Stomach (tissue), 9 donors: ENCODE results near the gene EHMT1. TPM values are rescaled to one million over a fixed set of nuclear protein-coding genes. Genes with fewer than 3 reads are reported as not detected.

Source experiments
- DNase-seq, 2 donors: peaks; one replicate each; pipeline versions ENCODE4 v3.0.0 to v3.0.0-alpha.2; 2013 to 2019
- H3K27ac ChIP-seq, 5 donors: fragments of 200-600 bp in 4 of 5; sonication (generic) in 4 of 5; one replicate each; pipeline ENCODE4 v1.5.1; 2013 to 2019; ENCODE audit warnings: mild to moderate bottlenecking in 1 of 5, moderate library complexity in 1 of 5
- H3K27me3 ChIP-seq, 3 donors: fragments of 200-600 bp; sonication (generic); one replicate each; pipeline ENCODE4 v1.5.1; 2017 to 2019; ENCODE audit warnings: mixed run types in 1 of 3
- H3K36me3 ChIP-seq, 4 donors: fragments of 200-600 bp; sonication (generic); 1 replicate in 3 of 4; 2 replicates in 1 of 4; pipeline ENCODE4 v1.5.1; 2016 to 2019
- H3K4me1 ChIP-seq, 4 donors: fragments of 200-600 bp; sonication (generic); one replicate each; pipeline ENCODE4 v1.5.1; 2016 to 2019
- H3K4me3 ChIP-seq, 4 donors: fragments of 200-600 bp; sonication (generic) in 3 of 4; one replicate each; pipeline ENCODE4 v1.5.1; 2016 to 2019; ENCODE audit warnings: mild to moderate bottlenecking in 1 of 4
- H3K9me3 ChIP-seq, 4 donors: fragments of 200-600 bp; sonication (generic); one replicate each; pipeline ENCODE4 v1.5.1; 2016 to 2019
- EP300 ChIP-seq: sonication (generic); formaldehyde crosslinking; IDR thresholded peaks from one replicate; pipeline ENCODE4 v1.6.1; 2017; ENCODE audit warnings: antibody characterized with exemption
- POLR2A ChIP-seq, 4 donors: fragments of 450-650 bp; IDR thresholded peaks; one replicate each; pipeline ENCODE4 v1.6.1; 2016; ENCODE audit warnings: antibody characterized with exemption in 4 of 4, control low read depth in 2 of 4, mild to moderate bottlenecking in 1 of 4, moderate library complexity in 1 of 4
- POLR2AphosphoS5 ChIP-seq, 3 donors: sonication (generic); formaldehyde crosslinking; IDR thresholded peaks; one replicate each; pipeline ENCODE4 v1.6.1; 2016; ENCODE audit warnings: antibody characterized with exemption in 3 of 3
- WGBS, 5 donors: extraction: QIAGEN DNeasy Blood & Tissue Kit in 3 of 5; methylation state at CpG; one replicate each; pipeline versions ENCODE4 v1.1.5 to v1.1.7; 2013 to 2018; 5-methylcytosine and 5-hydroxymethylcytosine counted together
- intact Hi-C: fragments of 100-400 bp; cut with DNase I; formaldehyde crosslinking; loops from one replicate; pipeline ENCODE4 v1.15.1; 2023; ENCODE audit warnings: low total_unique reads
- polyA plus RNA-seq, 3 donors: library from polyadenylated mRNA; stranded (reverse); fragments of 200-250 nt; gene quantifications; one replicate each; pipeline ENCODE4 v1.2.3, GENCODE V29; 2013
- total RNA-seq, 5 donors: library from RNA; depleted of rRNA; stranded (reverse); fragments of >200 nt; gene quantifications; one replicate each; pipeline versions ENCODE4 v1.1.0 to v1.2.3, GENCODE V29; 2014 to 2016
- TF ChIP-seq, protein P1 (sequence below), 7 experiments: fragments of 450-650 bp in 4 of 7; fragments of 200-600 bp in 3 of 7; sonication (generic) in 3 of 7; IDR thresholded peaks; one replicate each; pipeline ENCODE4 v1.5.1; 2016 to 2019; ENCODE audit warnings: antibody characterized with exemption in 7 of 7, control low read depth in 2 of 7, mild to moderate bottlenecking in 1 of 7
- donor health status: healthy with polysubstance abuse.
- donor health status: Bipolar disorder and iron deficiency.
- donor health status: healthy.

The EHMT1 gene
- total and polyA plus RNA-seq, 8 donors = 23.9 to 419 (median 79.5) TPM

- Histone ChIP-seq H3K27me3 (no peaks in the 10 kb centered on the region), H3K9me3 (no peaks in the 10 kb centered on the region), H3K4me1 (peaks cover 21 to 59% (median 42%) of the 10 kb centered on the region in 4 donors), H3K36me3 (peaks cover 29 to 59% (median 53%) of the 10 kb centered on the region in 4 donors), H3K4me3 (no peak overlapping the region), H3K27ac (no peak overlapping the region)
- 82 to 87% (median 84%) methylated on average over 20 to 23 of the region's 23 CpGs for WGBS, 5 donors
- DNase-seq = no peak
- intact Hi-C loops = no loop called here
- TF ChIP-seq EP300 = no peak
- TF ChIP-seq, protein P1, sequence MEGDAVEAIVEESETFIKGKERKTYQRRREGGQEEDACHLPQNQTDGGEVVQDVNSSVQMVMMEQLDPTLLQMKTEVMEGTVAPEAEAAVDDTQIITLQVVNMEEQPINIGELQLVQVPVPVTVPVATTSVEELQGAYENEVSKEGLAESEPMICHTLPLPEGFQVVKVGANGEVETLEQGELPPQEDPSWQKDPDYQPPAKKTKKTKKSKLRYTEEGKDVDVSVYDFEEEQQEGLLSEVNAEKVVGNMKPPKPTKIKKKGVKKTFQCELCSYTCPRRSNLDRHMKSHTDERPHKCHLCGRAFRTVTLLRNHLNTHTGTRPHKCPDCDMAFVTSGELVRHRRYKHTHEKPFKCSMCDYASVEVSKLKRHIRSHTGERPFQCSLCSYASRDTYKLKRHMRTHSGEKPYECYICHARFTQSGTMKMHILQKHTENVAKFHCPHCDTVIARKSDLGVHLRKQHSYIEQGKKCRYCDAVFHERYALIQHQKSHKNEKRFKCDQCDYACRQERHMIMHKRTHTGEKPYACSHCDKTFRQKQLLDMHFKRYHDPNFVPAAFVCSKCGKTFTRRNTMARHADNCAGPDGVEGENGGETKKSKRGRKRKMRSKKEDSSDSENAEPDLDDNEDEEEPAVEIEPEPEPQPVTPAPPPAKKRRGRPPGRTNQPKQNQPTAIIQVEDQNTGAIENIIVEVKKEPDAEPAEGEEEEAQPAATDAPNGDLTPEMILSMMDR (IDR thresholded peaks at IDR 0.05) = no peak
- no peak for TF ChIP-seq POLR2AphosphoS5 (IDR thresholded peaks at IDR 0.05)
- TF ChIP-seq POLR2A (IDR thresholded peaks at IDR 0.05) = no peak
These were observed 38.4 kb upstream of the EHMT1 start for GRCh38 chr9:137580209-137580953.

DNA sequence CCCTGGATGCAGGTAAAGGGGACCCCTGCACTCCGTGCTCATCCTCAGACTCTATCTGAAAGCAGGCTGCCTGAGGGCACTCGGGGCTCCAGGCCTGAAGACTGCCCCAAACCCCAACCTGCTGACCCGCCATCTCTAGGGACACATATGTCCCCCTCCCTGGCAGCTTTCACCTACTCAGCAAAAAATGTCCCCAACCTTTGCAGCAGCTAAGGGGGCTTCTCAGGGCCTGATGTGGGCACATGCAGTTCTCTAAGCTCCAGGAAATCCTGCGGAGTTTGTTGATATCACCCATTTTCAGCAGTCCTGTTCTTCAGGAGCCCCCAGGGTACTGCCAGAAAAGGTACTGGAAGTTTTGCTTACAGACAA lies 37.9 kb upstream of the EHMT1 start:
- H3K27me3 ChIP-seq = no peaks in the 10 kb centered on the region
- WGBS, 5 donors = 92 to 100% (median 97%) methylated on average over 1 to 4 of the region's 4 CpGs
- no peak for DNase-seq
- H3K27ac ChIP-seq = no peak overlapping the region
- H3K9me3 ChIP-seq = no peaks in the 10 kb centered on the region
- H3K4me3 ChIP-seq = no peak overlapping the region
- H3K4me1 ChIP-seq = peaks cover 21 to 54% (median 38%) of the 10 kb centered on the region in 4 donors
- intact Hi-C loops = no loop called here
- H3K36me3 ChIP-seq = peaks cover 28 to 59% (median 53%) of the 10 kb centered on the region in 4 donors
- TF ChIP-seq POLR2A (IDR thresholded peaks at IDR 0.05) (no peak), EP300 (no peak), POLR2AphosphoS5 (IDR thresholded peaks at IDR 0.05) (no peak)
- TF ChIP-seq, protein P1 (IDR thresholded peaks at IDR 0.05) = no peak

DNA sequence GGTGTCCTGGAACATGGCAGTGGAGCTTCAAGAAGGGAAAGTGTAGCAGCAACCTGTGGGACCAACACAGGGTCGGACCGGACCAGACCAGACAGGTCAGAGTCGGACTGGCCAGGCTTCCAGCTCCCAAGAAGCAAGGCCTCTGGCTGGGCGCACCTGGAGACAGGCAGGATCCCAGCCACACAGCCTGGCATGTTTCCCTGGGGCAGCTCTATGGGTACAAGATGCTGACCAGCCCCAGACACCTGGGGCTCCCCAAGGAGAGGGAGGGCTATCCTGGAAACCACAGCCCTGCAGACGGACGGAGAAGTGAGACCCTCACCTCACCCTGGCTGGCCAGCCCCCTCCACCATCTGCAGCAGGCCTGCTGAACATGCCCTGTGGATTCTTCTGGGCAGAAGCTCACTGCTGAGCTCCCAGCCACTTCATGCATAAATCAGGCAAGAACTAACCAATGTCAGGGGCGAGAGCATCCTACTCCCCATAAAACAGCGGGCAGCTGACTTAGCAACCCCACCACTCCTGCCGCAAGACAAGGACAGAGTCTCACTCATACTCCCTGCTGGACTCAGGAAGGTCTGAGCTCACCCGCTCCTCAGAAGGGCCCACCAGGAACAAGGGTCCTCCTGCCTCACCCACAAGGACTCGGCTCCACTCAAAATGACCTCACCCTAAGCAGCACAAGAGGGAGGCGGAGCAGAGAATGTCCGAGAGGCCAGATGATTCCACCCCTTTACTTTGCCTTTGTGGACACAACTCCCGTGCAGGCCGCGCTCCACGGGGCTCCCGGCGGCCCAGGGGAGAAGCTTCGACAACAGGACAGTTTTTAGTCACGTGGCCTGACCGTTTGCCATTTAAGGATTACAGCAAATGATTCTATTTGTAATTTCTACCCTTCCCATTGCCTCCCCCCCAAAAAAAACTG lies 37.2 kb upstream of the EHMT1 start:
- no peaks in the 10 kb centered on the region for H3K27me3 ChIP-seq
- H3K4me3 ChIP-seq = no peak overlapping the region
- TF ChIP-seq POLR2AphosphoS5 (IDR thresholded peaks at IDR 0.05) (no peak), POLR2A (IDR thresholded peaks at IDR 0.05) (no peak), EP300 (no peak)
- TF ChIP-seq, protein P1 (IDR thresholded peaks at IDR 0.05) = no peak
- DNase-seq = no peak
- H3K27ac ChIP-seq = no peak overlapping the region
- H3K4me1 ChIP-seq = peaks cover 21 to 47% (median 31%) of the 10 kb centered on the region in 4 donors
- H3K9me3 ChIP-seq = no peaks in the 10 kb centered on the region
- H3K36me3 ChIP-seq = peaks cover 28 to 59% (median 54%) of the 10 kb centered on the region in 4 donors
- intact Hi-C loops = no loop called here
- WGBS, 5 donors = 83 to 90% (median 89%) methylated on average over 22 of the region's 22 CpGs

GRCh38 chr9:137582286-137582860 lies 36.4 kb upstream of the EHMT1 start:
- no peaks in the 10 kb centered on the region for H3K9me3 ChIP-seq
- TF ChIP-seq POLR2A (IDR thresholded peaks at IDR 0.05) = no peak
- no peak for TF ChIP-seq POLR2AphosphoS5 (IDR thresholded peaks at IDR 0.05)
- TF ChIP-seq, protein P1 (IDR thresholded peaks at IDR 0.05) = peak in 2 of 7 experiments; percentile 19 to 25
- H3K36me3 ChIP-seq = peaks cover 35 to 67% (median 61%) of the 10 kb centered on the region in 4 donors
- H3K27me3 ChIP-seq = no peaks in the 10 kb centered on the region
- intact Hi-C loops = no loop called here
- H3K4me1 ChIP-seq = peaks cover 13 to 39% (median 24%) of the 10 kb centered on the region in 4 donors
- H3K4me3 ChIP-seq = no peak overlapping the region
- WGBS, 5 donors = 74 to 81% (median 76%) methylated on average over 11 to 20 of the region's 20 CpGs
- peak in 1 of 2 donors; percentile 55 for DNase-seq
- H3K27ac ChIP-seq = no peak overlapping the region
